Upper lobe of right lung (tissue), 1 donor: Measurements from ENCODE around the gene HNF1A. TPM values are rescaled to one million over a fixed set of nuclear protein-coding genes. Genes with fewer than 3 reads are reported as not detected.

Experiments
- ATAC-seq: fragments of 200-7000 bp; cut with Tn5 transposase; one replicate; pipeline ENCODE4 v1.9.1; 2020; ENCODE audit warnings: mild to moderate bottlenecking, moderate library complexity
- DNase-seq: peaks from one replicate; pipeline ENCODE4 v3.0.0-alpha.2; 2020
- H3K27ac ChIP-seq: fragments of 200-600 bp; one replicate; pipeline ENCODE4 v1.8.0; 2022
- H3K27me3 ChIP-seq: fragments of 200-600 bp; one replicate; pipeline ENCODE4 v1.8.0; 2022; ENCODE audit warnings: mild to moderate bottlenecking
- H3K36me3 ChIP-seq: fragments of 200-600 bp; one replicate; pipeline ENCODE4 v1.8.0; 2022
- H3K4me1 ChIP-seq: fragments of 200-600 bp; one replicate; pipeline ENCODE4 v1.8.0; 2022
- H3K4me3 ChIP-seq: fragments of 200-600 bp; one replicate; pipeline ENCODE4 v1.8.0; 2022; ENCODE audit warnings: mild to moderate bottlenecking
- H3K9me3 ChIP-seq: fragments of 200-600 bp; one replicate; pipeline ENCODE4 v1.8.0; 2022
- intact Hi-C: fragments of 100-400 bp; cut with DNase I; formaldehyde crosslinking; loops from one replicate; pipeline ENCODE4 v1.11.0; 2022
- long read RNA-seq: library from polyadenylated mRNA; unstranded; transcript quantifications from one replicate; pipeline ENCODE4 v2.0.0, GENCODE V29; 2021
- total RNA-seq: library from RNA; stranded (reverse); fragmentation: NEBNext Ultra II Directional; extraction: Animal tissue kit (Norgen Biotek cat#: 25700); gene quantifications from one replicate; pipeline ENCODE4 v1.2.1, GENCODE V29; 2021
- TF ChIP-seq, protein P1 (sequence below): fragments of 200-600 bp; IDR thresholded peaks from one replicate; pipeline ENCODE4 v1.8.0; 2022; ENCODE audit warnings: antibody characterized with exemption
- donor health status: DM: no; HTN: yes; CAD: no; lungs with severe emphysema.

HNF1A gene, protein sequence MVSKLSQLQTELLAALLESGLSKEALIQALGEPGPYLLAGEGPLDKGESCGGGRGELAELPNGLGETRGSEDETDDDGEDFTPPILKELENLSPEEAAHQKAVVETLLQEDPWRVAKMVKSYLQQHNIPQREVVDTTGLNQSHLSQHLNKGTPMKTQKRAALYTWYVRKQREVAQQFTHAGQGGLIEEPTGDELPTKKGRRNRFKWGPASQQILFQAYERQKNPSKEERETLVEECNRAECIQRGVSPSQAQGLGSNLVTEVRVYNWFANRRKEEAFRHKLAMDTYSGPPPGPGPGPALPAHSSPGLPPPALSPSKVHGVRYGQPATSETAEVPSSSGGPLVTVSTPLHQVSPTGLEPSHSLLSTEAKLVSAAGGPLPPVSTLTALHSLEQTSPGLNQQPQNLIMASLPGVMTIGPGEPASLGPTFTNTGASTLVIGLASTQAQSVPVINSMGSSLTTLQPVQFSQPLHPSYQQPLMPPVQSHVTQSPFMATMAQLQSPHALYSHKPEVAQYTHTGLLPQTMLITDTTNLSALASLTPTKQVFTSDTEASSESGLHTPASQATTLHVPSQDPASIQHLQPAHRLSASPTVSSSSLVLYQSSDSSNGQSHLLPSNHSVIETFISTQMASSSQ
- not detected for total RNA-seq
- long read RNA-seq = 0 reads

- Histone ChIP-seq H3K27ac (no peak within 1 kb of the TSS), H3K9me3 (no peaks in the 10 kb centered on the region), H3K36me3 (no peaks in the 10 kb centered on the region), H3K4me3 (no peak within 1 kb of the TSS), H3K4me1 (no peaks in the 10 kb centered on the region), H3K27me3 (no peaks in the 10 kb centered on the region)
- TF ChIP-seq, protein P1, sequence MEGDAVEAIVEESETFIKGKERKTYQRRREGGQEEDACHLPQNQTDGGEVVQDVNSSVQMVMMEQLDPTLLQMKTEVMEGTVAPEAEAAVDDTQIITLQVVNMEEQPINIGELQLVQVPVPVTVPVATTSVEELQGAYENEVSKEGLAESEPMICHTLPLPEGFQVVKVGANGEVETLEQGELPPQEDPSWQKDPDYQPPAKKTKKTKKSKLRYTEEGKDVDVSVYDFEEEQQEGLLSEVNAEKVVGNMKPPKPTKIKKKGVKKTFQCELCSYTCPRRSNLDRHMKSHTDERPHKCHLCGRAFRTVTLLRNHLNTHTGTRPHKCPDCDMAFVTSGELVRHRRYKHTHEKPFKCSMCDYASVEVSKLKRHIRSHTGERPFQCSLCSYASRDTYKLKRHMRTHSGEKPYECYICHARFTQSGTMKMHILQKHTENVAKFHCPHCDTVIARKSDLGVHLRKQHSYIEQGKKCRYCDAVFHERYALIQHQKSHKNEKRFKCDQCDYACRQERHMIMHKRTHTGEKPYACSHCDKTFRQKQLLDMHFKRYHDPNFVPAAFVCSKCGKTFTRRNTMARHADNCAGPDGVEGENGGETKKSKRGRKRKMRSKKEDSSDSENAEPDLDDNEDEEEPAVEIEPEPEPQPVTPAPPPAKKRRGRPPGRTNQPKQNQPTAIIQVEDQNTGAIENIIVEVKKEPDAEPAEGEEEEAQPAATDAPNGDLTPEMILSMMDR = no peak
- DNase-seq = no peak
- peak; percentile 28 for ATAC-seq
- intact Hi-C loops = no loop called here
Measured at GRCh38 chr12:120978296-120979219, at the start of gene HNF1A. Gene HNF1A, plus strand, starts transcription at chr12:120978543. Its CDS starts 226 bp downstream, at chr12:120978769.

GRCh38 chr12:120928864-120929652 lies 49.3 kb upstream of the HNF1A start:
- TF ChIP-seq, protein P1 = no peak
- peak; percentile 74 for ATAC-seq
- no peaks in the 10 kb centered on the region for H3K36me3 ChIP-seq
- intact Hi-C loops = no loop called here
- H3K27me3 ChIP-seq = no peaks in the 10 kb centered on the region
- no peaks in the 10 kb centered on the region for H3K9me3 ChIP-seq
- no peaks in the 10 kb centered on the region for H3K4me1 ChIP-seq
- DNase-seq = no peak
- no peak overlapping the region for H3K27ac ChIP-seq
- no peak overlapping the region for H3K4me3 ChIP-seq

GRCh38 chr12:120930032-120930431 lies 48.3 kb upstream of the HNF1A start:
- DNase-seq (no peak), ATAC-seq (no peak)
- Histone ChIP-seq H3K4me3 (no peak overlapping the region), H3K36me3 (no peaks in the 10 kb centered on the region), H3K9me3 (no peaks in the 10 kb centered on the region), H3K27me3 (no peaks in the 10 kb centered on the region), H3K27ac (no peak overlapping the region), H3K4me1 (no peaks in the 10 kb centered on the region)
- intact Hi-C loops = no loop called here
- TF ChIP-seq, protein P1 = no peak

GRCh38 chr12:120932058-120932457 lies 46.3 kb upstream of the HNF1A start:
- no peak for ATAC-seq
- H3K27me3 ChIP-seq = no peaks in the 10 kb centered on the region

More at GRCh38 chr12:120932058-120932457, 46.3 kb upstream of the HNF1A start:
- H3K27ac ChIP-seq = no peak overlapping the region
- no peaks in the 10 kb centered on the region for H3K36me3 ChIP-seq
- intact Hi-C loops = no loop called here
- H3K4me1 ChIP-seq = no peaks in the 10 kb centered on the region
- H3K9me3 ChIP-seq = no peaks in the 10 kb centered on the region
- no peak for DNase-seq
- no peak overlapping the region for H3K4me3 ChIP-seq
- TF ChIP-seq, protein P1 = no peak
